ENCODE results near the gene CHST8.

CHST8 gene

GRCh38 chr19:33789344-33789743 is 167.6 kb downstream of the CHST8 start:
- DNase-seq, result no peak
- H3K4me3 ChIP-seq (ENCODE audit: low read depth in 1 of 2, low read length in 2 of 2), result no peak overlapping the region
- no peak overlapping the region for H2AFZ ChIP-seq (ENCODE audit: low read depth, low read length)
- TF ChIP-seq CTCF (IDR thresholded peaks at IDR 0.05; ENCODE audit: borderline replicate concordance, extremely low read depth, low read length, poor library complexity, severe bottlenecking) (no peak), EZH2 (IDR thresholded peaks at IDR 0.05; ENCODE audit: borderline replicate concordance, low read depth, low read length, severe bottlenecking) (no peak)
- H3K36me3 ChIP-seq (ENCODE audit: insufficient read depth, low read length), result no peaks in the 10 kb centered on the region
- no peak overlapping the region for H3K27ac ChIP-seq (ENCODE audit: low read length)
- no peaks in the 10 kb centered on the region for H3K9me3 ChIP-seq (ENCODE audit: insufficient read depth, low read length, severe bottlenecking)
- no peaks in the 10 kb centered on the region for H3K79me2 ChIP-seq (ENCODE audit: insufficient read depth, low read length)
- H3K4me2 ChIP-seq (ENCODE audit: insufficient read depth, low read length), result no peak overlapping the region
- H3K4me1 ChIP-seq (ENCODE audit: insufficient read depth, low read length), result no peaks in the 10 kb centered on the region
- no peaks in the 10 kb centered on the region for H3K27me3 ChIP-seq (ENCODE audit: insufficient read depth, low read length, poor library complexity)
- no peaks in the 10 kb centered on the region for H4K20me1 ChIP-seq (ENCODE audit: insufficient read depth, low read length)
- ATAC-seq (ENCODE audit: insufficient read depth, low read depth), result no peak
- H3K9ac ChIP-seq (ENCODE audit: low read depth, low read length), result no peak overlapping the region

GRCh38 chr19:33794683-33795369 is 173.1 kb downstream of the CHST8 start:
- DNase-seq (no peak), ATAC-seq (ENCODE audit: insufficient read depth, low read depth) (no peak)
- H3K79me2 ChIP-seq (ENCODE audit: insufficient read depth, low read length), result no peaks in the 10 kb centered on the region
- H3K9me3 ChIP-seq (ENCODE audit: insufficient read depth, low read length, severe bottlenecking), result no peaks in the 10 kb centered on the region
- no peaks in the 10 kb centered on the region for H3K4me1 ChIP-seq (ENCODE audit: insufficient read depth, low read length)
- TF ChIP-seq CTCF (IDR thresholded peaks at IDR 0.05; ENCODE audit: borderline replicate concordance, extremely low read depth, low read length, poor library complexity, severe bottlenecking) (no peak), EZH2 (IDR thresholded peaks at IDR 0.05; ENCODE audit: borderline replicate concordance, low read depth, low read length, severe bottlenecking) (no peak)
- H3K4me2 ChIP-seq (ENCODE audit: insufficient read depth, low read length), result no peak overlapping the region
- no peak overlapping the region for H3K27ac ChIP-seq (ENCODE audit: low read length)
- H2AFZ ChIP-seq (ENCODE audit: low read depth, low read length), result no peak overlapping the region
- no peaks in the 10 kb centered on the region for H4K20me1 ChIP-seq (ENCODE audit: insufficient read depth, low read length)
- no peaks in the 10 kb centered on the region for H3K36me3 ChIP-seq (ENCODE audit: insufficient read depth, low read length)
- H3K27me3 ChIP-seq (ENCODE audit: insufficient read depth, low read length, poor library complexity), result no peaks in the 10 kb centered on the region
- no peak overlapping the region for H3K9ac ChIP-seq (ENCODE audit: low read depth, low read length)
- no peak overlapping the region for H3K4me3 ChIP-seq (ENCODE audit: low read depth in 1 of 2, low read length in 2 of 2)

GRCh38 chr19:33795370-33796163 is 173.8 kb downstream of the CHST8 start:
- Histone ChIP-seq H3K4me1 (ENCODE audit: insufficient read depth, low read length) (no peaks in the 10 kb centered on the region), H3K79me2 (ENCODE audit: insufficient read depth, low read length) (no peaks in the 10 kb centered on the region), H3K27ac (ENCODE audit: low read length) (no peak overlapping the region), H3K27me3 (ENCODE audit: insufficient read depth, low read length, poor library complexity) (no peaks in the 10 kb centered on the region), H3K36me3 (ENCODE audit: insufficient read depth, low read length) (no peaks in the 10 kb centered on the region), H3K4me3 (ENCODE audit: low read depth in 1 of 2, low read length in 2 of 2) (no peak overlapping the region), H3K9ac (ENCODE audit: low read depth, low read length) (no peak overlapping the region), H3K9me3 (ENCODE audit: insufficient read depth, low read length, severe bottlenecking) (no peaks in the 10 kb centered on the region), H3K4me2 (ENCODE audit: insufficient read depth, low read length) (no peak overlapping the region), H2AFZ (ENCODE audit: low read depth, low read length) (no peak overlapping the region), H4K20me1 (ENCODE audit: insufficient read depth, low read length) (no peaks in the 10 kb centered on the region)
- DNase-seq (no peak), ATAC-seq (ENCODE audit: insufficient read depth, low read depth) (no peak)
- TF ChIP-seq CTCF (IDR thresholded peaks at IDR 0.05; ENCODE audit: borderline replicate concordance, extremely low read depth, low read length, poor library complexity, severe bottlenecking) (no peak), EZH2 (IDR thresholded peaks at IDR 0.05; ENCODE audit: borderline replicate concordance, low read depth, low read length, severe bottlenecking) (no peak)
